Activated CD8-positive, alpha-beta memory T cell treated with anti-CD3 and anti-CD28 coated beads, Interleukin-2, amount 50 U/mL, for 48 hours (primary cell): Measurements from ENCODE around the gene BTN3A1.
"Not testable (repeated sequence)": the region's sequence is repeated elsewhere in the genome, so short reads cannot be mapped to it uniquely, and the experiment has no call there.

ENCODE experiments used
- DNase-seq: peaks from one replicate; pipeline ENCODE4 v3.0.0-alpha.2; 2020

Gene BTN3A1

GRCh38 chr6:26447257-26447656 is 45.2 kb downstream of the BTN3A1 start:
- no peak for DNase-seq

- DNase-seq, result no peak
These were observed 48.2 kb downstream of the BTN3A1 start for GRCh38 chr6:26450240-26450639.

GRCh38 chr6:26452631-26453235 is 50.7 kb downstream of the BTN3A1 start:
- no peak for DNase-seq

GRCh38 chr6:26454631-26455030 is 52.6 kb downstream of the BTN3A1 start:
- DNase-seq, result no peak

GRCh38 chr6:26455357-26455970 is 53.4 kb downstream of the BTN3A1 start:
- no peak for DNase-seq

GRCh38 chr6:26457264-26457805 is 55.3 kb downstream of the BTN3A1 start:
- no peak for DNase-seq

GRCh38 chr6:26457806-26458688 is 56.0 kb downstream of the BTN3A1 start, which contains the start of gene BTN2A1:
Gene BTN2A1, plus strand, starts transcription at chr6:26457955. Its CDS starts 682 bp downstream, at chr6:26458637.
- DNase-seq, result peak; percentile 74

- no peak for DNase-seq
These were observed 57.1 kb downstream of the BTN3A1 start for GRCh38 chr6:26459023-26459810.

- DNase-seq, result not testable (repeated sequence)
These were observed 59.3 kb downstream of the BTN3A1 start for GRCh38 chr6:26461353-26461752.

GRCh38 chr6:26464014-26464413 is 61.9 kb downstream of the BTN3A1 start:
- DNase-seq, result no peak

- DNase-seq, result no peak
These were observed 62.5 kb downstream of the BTN3A1 start for GRCh38 chr6:26464416-26465131.
